ENCODE measurements around the gene FGD2.
"Not testable (repeated sequence)": the region's sequence is repeated elsewhere in the genome, so short reads cannot be mapped to it uniquely, and the experiment has no call there.

Gene FGD2

DNA sequence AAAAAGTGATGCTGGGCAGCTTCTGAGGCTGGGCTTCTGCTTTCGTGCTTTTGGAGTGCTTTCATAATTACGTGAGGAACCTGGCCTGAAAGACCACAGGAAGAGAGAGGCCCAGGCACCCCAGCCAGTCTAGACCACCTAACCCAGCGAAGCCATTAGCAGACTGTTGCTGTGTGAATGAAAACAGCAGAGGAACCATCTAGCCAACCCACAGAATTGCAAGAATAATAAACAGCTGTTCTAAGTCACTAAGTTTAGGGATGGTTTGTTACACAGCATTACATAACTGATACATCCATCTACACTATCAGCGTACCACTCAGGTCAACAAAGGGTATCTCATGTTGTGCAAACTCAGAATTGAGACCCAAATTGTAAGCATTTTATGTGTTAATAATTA lies 34.5 kb downstream of the FGD2 start:
- DNase-seq (ENCODE audit: low spot score) = no peak

DNA sequence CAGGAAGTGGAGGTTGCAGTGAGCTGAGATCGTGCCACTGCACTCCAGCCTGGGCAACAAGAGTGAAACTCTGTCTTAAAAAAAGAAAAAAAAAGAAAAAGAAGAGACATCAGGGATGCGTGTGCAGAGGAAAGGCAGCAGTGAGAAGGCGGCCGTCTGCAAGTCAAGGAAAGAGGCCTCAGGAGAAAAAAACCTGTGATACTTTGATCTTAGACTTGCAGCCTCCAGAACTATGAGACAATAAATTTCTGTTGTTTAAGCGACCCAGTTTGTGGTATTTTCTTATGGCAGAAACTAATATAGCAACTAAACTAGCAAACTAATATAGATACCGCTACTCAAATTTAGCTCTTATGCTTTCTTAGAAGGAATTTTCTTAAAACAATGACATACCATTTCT lies 36.1 kb downstream of the FGD2 start:
- DNase-seq (ENCODE audit: low spot score) = no peak

DNA sequence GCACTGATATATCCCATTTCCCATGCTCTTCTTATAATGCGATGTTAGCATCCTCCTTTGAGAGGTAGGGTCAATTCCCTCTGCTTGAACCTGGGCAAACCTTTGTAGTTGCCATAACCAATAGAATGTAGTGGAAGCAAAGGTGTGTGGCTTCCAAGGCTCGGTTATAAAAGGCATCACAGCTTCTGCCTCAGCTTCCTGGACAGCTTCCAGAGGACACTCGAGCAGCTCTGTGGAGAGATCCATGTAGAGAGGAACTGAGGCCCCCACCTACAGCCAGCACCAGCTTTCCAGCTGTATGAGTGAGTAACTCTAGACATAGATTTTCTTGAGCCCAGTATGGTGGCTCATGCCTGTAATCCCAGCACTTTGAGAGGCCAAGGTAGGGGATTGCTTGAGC lies 36.7 kb downstream of the FGD2 start:
- DNase-seq (ENCODE audit: low spot score) = no peak

DNA sequence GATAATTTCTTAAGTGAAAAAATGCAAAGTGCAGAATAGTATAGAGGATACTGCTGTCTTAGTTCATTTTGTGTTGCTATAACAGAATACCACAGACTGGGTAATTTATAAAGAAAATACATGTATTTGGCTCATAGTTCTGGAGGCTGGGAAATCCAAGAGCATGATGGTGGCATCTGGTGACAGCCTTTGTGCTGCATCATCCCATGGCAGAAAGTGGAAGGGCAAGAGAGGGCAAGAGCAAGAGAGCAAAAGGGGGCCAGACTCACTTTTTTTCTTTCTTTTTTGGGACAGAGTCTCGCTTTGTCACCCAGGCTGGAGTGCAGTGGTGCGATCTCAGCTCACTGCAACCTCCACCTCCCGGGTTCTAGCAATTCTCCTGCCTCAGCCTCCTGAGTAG lies 37.6 kb downstream of the FGD2 start:
- DNase-seq (ENCODE audit: low spot score) = not testable (repeated sequence)

DNA sequence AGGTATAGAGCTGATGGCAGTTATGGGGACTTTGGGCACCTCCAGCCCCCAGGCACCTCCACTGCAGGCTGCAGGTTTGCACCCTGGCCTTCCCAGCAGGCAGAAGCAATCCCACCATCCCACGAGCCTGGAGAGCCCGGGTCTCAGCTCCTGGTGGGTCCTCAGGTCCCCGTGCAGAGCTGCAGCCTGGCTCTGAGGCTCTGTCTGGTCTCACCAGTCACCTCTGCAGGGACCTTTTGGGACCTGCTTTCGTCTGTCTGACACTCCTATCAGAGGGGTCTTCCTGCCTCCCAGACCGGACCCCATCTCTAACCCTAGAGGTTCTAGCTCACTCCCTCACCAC lies 41.9 kb downstream of the FGD2 start:
- DNase-seq (ENCODE audit: low spot score) = no peak

DNA sequence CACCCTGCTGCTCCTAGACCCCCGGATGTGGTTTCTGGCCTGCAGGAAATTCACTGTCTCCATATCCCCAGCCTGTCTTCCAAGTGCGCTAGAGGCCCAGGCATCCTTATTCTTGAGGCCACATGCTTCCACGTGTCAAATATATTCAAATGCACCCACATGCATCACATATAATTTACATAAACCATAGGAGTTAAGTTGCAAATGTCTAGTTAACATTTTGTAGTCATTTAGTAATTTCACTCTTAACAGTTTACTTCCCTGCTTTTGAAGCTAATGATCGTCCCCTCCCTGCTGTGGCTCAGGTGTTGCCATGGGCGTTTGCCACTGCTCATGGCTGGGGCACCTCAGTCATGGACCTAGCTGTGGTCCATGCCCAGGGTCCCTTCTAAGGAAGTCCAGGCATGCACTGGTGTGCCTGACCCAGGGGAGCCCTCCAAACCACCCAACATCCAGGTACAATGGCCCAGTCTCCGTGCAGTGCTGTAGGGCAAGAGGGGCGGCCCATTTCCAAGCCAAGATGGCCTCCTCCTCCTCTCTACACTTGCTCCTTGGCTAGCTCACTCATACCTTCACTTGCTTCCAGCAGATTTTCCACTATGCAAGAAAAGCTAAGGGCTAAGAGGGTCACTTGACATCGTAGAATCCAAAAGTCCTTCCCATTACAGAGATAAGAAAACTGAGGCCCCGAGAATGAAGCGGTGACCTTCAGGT lies 42.4 kb downstream of the FGD2 start:
- no peak for DNase-seq (ENCODE audit: low spot score)

DNA sequence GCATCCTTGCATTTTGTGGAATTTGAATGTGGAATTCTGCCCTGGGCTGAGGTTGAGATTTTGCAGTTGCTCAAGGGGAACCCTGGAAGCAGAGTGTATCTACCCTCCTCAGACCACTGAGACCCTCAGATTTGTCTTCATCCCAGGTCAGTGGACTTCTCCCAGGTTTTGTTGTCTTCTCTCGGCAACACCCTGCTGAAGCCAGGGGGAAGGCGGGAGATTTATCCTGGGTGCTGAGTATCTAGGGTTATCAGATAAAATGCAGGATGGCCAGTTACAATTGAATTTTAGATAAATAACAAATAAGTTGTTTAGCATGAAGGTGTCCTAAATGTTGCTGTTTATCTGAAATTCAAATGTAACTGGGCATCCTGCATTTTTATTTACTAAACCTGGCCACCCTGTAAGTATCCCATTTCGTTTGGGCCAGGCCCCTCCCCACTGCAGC lies 43.0 kb downstream of the FGD2 start:
- DNase-seq (ENCODE audit: low spot score) = no peak

DNA sequence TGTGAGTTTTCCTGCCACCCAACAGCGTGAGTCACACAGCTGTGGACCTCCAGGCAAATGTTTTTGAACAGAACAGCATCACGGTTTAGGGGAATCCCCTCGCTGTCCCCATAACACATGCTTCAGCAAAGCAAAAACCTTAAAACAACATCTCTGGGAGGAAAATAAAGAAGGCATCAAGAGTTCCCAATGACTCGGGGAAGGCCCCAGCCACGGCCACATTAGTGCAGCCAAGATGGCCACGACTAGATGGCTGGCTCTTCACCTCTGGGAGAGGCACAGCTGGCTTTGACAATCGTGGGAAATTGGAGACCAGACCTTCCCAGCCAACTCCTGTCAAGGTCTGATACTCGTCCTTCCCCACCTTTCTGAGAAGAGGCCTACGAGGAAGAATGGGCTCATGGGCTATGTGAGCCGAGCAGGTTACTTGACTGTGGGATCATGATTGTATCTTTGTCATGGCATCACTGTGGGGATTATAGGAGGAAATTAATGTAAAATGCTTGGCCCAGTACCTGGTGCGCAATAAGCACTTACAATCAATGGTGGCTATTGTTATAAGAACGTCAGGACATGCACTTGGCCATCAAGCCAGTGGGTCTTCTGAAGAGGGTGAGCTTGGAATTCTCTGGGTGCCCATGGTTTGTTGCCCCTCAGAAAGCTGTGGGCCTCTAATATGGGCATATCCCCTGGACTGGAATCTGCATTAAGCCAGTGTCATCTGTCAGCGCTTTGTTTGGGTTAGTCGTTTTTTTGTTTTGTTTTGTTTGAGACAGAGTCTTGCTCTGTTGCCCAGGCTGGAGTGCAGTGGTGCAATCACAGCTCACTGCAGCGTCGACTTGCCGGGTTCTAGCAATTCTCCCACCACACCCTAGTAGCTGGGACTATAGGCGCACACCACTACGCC lies 43.6 kb downstream of the FGD2 start:
- DNase-seq (ENCODE audit: low spot score) = no peak

DNA sequence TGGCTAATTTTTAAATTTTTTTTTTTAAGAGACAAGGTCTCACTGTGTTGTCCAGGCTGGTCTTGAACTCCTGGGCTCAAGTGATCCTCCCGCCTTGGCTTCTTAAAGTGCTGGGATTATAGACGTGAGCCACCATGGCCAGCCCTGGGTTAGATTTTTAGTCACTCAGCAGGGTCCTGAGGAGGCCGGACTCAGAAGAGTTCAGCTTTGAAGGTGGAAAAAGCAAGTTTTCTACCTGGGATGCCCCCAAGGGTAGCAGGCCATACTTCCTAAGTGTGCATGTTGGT lies 44.2 kb downstream of the FGD2 start:
- DNase-seq (ENCODE audit: low spot score) = no peak

DNA sequence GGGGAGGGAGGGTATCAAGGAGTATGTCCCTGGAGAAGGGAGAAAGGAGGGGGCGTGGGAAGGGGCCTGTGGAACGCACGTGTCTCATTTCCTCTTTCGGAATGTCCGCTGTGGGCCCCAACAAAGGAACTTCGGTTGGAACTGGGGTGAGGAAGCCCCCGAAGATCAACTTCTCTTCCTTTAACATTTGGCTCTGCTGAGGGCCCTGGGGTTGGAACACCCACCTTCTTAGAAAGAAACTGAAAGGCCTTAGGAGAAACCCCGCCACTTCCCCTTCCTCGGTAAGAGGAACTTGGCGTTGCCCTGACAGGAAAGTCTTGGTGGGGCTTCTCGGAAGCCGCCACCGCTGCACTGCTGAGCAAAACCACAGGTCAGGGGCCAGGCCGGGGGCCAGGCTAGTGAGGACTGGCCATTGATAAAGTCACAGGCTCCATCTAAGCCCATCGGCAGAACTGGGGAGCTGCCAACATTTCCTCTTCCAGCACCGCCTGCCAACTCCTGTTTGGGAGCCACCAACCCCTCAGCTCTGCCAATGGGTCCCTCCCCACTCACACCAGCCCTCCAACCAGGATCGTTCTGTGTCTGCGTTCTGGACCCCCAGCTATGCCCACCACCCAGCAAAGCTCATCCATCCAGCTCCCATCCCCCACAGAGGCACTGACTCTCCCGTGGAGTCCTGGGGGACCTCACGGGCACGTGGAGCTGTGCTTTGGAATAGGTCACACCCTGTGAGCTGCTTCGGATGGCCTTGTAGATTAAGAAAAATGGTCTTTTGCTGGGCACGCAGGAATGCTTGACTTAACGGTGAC lies 44.8 kb downstream of the FGD2 start:
- no peak for DNase-seq (ENCODE audit: low spot score)

DNA sequence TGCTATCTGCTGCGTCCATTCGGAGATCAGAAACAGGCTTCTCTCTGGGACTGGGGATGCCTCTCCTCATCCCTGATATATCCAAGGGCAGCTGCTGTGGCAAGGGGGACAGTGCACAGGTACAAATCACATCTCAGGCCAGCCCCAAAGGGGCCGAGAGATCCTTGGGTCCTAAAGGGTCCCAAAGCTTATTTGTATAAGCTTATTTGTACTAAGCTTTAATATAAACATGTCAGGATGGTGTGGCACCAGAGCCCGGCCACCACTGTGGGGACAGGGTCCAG lies 45.3 kb downstream of the FGD2 start:
- DNase-seq (ENCODE audit: low spot score) = no peak

DNA sequence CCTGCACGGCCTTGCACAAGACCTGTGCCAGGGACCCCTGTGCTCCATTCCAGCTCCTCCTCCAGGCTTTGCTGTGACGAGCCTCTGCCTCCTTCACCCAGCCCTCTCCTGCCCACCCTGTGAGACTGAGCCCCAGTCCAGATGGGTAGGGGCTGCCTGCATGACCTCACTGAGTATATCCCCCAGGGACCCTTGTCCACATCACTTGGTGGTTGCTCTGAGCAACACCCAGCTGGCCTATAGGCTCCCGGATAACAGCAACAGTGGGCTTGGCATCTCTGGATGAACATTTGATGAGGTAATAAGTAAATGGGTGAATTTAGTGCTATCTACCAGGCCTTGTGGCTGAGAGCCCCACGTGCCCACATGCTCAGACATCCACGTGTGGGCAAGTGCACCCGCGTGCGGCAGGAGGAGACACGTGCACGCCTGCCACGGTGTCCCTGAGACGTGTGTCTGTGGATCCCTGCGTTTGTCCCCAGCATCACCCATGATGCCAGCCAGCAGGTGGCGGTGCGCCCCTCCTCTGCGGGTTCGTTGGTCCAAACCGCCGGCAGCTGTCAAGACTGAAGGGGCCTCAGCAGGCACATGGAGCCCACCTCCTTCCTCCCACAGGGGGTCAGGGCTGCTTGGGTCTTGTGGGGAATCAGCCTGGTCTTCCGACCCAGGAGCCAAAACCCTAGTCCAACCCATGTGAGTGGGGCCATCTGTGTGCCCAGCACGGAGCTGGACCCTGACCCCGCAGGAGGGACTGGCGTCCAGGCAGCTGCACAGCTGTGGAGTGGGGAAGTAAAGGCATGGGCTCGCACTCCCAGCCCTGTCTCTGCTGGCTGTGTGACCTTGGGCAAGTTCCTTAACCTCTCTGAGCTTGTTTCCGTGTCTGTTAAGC lies 45.9 kb downstream of the FGD2 start:
- DNase-seq (ENCODE audit: low spot score) = peak; percentile 59

DNA sequence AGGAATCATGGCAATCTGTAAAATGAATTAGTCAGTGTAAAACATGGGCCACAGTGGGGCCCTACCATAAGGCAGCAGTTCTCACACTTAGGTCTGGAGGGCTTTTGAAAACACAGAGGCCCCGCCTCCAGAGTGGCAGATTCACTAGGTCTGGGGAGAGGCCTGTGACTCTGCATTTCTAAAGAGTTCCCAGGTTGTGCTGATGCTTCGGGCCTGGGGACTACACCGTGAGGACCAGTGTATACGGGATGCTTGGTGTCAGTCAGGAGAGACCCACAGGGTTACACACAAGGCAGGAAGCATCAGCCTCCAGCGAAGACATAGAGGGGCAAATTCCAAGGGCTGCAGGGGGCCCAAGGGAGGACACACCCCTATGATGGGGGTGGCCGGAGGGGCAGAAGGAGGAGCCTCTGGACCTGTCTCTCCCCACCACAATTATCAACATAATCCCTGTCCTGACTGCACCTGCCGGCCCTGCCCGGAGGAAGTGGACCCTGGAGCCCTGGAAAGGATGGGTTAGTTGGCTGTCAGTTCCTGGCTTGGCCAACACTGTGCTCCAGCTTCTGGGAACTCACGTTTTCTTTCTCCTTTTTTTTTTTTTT lies 46.7 kb downstream of the FGD2 start:
- DNase-seq (ENCODE audit: low spot score) = no peak

DNA sequence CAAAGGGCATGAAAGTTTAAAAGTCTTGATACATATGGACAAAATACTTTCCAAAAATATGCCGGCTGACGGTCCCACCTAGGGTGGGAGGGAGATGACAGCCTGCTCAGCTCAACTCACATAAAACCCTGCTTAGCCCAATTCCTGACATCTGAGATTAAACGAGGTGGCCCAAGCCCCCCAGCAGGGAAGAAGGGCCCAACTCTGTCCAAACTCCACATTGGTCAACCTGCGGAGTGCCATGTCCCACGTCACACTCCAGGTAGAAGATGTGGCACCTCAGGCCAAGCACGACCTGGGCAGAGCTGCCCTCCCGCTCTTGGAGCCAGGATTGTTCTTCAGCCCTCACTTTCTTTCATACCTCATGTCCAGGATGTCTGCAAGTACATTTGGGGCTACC lies 48.2 kb downstream of the FGD2 start:
- no peak for DNase-seq (ENCODE audit: low spot score)

DNA sequence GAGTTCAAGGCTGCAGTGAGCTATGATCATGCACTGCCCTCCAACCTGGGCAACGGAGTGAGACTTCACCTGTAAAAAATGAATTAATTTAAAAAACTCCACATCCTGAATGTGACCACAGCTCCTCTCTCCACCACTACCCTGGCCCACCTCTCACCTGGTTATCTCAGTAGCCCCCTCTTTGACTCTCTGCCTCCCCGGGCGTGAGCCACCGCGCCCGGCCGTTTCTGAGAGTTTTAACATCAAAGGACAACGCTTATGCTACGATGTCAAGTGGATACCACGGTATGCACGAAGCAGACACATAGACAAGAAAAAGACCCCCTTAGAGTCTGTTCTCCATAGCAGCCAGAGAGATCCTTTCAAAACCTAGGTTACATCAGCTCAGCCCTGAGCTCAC lies 48.7 kb downstream of the FGD2 start:
- DNase-seq (ENCODE audit: low spot score) = no peak

DNA sequence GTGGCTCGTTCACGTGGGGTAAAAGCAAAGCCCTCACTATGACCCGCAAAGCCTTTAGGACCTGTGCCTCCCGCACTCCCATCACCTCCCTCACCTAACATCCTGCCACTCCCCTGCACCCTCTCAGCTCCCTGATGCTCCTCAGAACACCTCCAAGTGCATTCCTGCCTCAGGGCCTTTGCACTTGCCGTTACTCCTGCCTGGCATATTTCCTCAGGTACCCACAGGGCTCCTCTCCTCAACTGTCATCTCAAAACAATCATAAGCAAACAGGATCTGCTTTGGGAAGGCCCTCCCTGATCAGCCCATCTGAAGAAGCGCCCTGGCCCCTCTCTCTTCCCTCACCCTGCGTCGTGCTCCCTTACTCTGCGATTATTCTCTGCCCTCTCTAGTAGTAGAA lies 49.1 kb downstream of the FGD2 start:
- no peak for DNase-seq (ENCODE audit: low spot score)

DNA sequence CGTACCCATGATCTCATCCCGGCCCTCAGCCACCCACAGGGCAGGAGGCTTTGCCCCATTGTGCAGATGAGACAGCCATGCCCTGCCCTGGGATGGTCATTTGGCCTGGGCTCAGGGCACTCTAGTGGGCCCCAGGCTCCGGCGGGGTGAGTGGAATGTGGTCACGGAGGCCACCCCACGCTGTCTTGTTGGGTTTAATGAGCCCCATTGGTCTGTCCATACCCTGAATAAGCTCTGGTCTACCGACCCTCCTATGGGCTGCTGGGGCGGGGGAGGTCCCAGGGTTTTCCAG lies 50.6 kb downstream of the FGD2 start:
- DNase-seq (ENCODE audit: low spot score) = no peak

DNA sequence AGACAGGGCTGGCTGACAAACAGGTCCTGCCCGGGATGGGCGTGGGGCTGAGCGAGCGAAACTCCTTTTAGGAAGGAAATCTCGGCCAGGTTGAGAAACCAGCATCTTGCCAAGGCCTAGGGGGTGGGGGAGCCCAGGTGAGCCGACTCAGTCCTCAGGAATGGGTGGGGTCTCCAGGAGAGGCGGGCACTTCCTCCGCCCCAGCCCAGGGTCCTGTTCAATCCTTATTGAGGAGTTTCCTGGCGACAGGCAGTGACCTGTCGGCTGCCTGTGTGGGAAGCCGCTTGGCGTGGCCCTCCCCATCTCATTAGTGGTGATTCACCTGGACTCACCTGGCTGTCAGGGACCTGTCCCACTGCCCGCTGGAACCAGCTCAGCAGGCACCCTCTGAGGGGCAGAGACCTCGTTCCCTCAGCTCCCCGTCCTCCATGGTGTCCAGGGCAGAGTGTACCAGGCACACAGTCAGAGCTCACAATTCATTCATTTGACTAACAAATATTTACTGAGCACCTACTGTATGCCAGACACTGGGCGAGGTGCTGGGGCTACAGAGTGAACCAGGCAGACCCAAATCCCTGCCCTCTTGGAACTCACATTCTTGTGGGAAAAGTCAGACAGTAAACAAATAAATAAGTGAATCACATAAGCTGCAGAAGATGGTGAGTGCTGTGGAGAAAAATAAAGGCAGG lies 51.1 kb downstream of the FGD2 start:
- peak; percentile 56 for DNase-seq (ENCODE audit: low spot score)

DNA sequence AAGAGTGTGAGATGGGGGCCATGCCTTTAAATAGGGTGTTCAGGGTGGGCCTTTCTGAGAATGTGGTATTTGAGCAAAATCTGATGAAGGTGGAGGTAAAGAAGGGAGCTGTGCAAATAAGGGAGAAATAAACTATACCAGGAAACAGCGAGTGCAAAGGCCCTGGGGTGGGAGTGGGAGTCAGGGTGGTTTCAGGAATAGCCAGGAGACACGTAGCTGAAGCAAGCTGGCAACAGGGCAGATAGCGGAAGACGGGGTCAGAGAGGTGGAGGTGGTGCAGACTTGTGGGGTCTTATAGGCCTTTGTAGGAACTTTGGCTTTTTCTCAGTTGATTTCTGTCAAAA lies 51.6 kb downstream of the FGD2 start:
- DNase-seq (ENCODE audit: low spot score) = no peak

DNA sequence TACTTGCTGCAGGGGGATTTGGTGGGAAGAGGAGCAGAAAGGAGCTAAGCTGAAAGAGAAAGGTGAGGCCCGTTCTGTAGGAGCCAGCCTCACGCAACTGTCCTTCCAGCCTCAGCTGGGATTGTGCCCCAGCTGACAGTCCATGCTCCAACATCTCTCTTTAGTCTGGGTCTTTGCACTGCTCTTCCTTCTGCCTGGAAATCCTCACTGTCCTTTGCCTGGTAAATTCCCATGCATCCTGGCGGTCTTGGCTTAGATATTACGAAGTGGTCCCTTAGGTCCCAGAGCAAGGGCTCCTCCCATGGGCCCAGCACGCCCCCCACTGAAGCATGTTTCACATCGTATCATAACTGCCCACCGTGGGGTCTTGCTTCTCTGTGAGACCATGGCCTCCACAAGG lies 52.2 kb downstream of the FGD2 start:
- DNase-seq (ENCODE audit: low spot score) = no peak

DNA sequence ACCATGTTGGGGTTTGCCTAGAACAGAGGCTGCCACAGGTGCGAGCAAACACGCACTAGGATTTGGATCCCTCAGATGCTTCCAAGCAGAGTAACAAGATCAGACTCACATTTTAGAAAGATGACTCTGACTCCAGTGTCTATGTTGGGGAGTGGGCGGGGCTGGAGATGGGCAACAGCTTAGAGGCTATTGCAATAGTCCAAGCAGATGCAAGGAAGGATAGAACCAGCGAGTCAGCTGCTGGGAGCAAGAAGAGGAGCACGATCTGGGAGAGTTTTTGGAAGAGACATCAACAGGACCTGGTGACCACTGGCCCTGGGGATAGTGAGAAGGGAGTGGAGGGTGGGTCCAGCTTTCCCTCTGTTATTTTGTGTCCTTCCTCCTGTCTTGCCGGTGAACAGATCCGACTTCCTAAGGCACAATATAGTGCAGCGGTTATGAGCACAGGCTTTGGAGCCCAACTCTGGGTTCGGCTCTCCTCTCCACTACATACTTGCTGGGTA lies 52.7 kb downstream of the FGD2 start:
- no peak for DNase-seq (ENCODE audit: low spot score)
